Fibroblast of the aortic adventitia (primary cell): ENCODE results near the gene SETX. TPM values are rescaled to one million over a fixed set of nuclear protein-coding genes. Genes with fewer than 3 reads are reported as not detected.

Experiments used
- DNase-seq: peaks from one replicate; pipeline ENCODE4 v3.0.0-alpha.2; 2010; ENCODE audit warnings: low read depth
- H3K4me3 ChIP-seq: 2 replicates; pipeline ENCODE4 v1.5.1; 2011; ENCODE audit warnings: low read depth, mild to moderate bottlenecking, control low read depth, low read length, moderate library complexity
- total RNA-seq: library from RNA; depleted of rRNA; stranded (reverse); fragments of >200 nt; gene quantifications from 2 replicates; pipeline ENCODE4 v1.2.3, GENCODE V29; 2012; ENCODE audit warnings: low replicate concordance
- TF ChIP-seq, protein P1 (sequence below): IDR thresholded peaks from 2 replicates; pipeline ENCODE4 v1.5.1; 2011; ENCODE audit warnings: mild to moderate bottlenecking, low read length, control low read depth, inconsistent platforms; ENCODE audit not compliant: insufficient read depth

SETX gene
- total RNA-seq, 1 donor, result 85.0 TPM

DNA sequence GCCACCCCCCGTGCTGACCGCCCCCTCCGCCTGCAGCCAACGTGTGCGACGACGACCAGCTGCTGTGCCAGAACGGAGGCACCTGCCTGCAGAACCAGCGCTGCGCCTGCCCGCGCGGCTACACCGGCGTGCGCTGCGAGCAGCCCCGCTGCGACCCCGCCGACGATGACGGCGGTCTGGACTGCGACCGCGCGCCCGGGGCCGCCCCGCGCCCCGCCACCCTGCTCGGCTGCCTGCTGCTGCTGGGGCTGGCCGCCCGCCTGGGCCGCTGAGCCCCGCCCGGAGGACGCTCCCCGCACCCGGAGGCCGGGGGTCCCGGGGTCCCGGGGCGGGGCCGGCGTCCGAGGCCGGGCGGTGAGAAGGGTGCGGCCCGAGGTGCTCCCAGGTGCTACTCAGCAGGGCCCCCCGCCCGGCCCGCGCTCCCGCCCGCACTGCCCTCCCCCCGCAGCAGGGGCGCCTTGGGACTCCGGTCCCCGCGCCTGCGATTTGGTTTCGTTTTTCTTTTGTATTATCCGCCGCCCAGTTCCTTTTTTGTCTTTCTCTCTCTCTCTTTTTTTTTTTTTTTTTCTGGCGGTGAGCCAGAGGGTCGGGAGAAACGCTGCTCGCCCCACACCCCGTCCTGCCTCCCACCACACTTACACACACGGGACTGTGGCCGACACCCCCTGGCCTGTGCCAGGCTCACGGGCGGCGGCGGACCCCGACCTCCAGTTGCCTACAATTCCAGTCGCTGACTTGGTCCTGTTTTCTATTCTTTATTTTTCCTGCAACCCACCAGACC is 112.8 kb downstream of the SETX start:
- peak; percentile 32 for DNase-seq
- TF ChIP-seq, protein P1, sequence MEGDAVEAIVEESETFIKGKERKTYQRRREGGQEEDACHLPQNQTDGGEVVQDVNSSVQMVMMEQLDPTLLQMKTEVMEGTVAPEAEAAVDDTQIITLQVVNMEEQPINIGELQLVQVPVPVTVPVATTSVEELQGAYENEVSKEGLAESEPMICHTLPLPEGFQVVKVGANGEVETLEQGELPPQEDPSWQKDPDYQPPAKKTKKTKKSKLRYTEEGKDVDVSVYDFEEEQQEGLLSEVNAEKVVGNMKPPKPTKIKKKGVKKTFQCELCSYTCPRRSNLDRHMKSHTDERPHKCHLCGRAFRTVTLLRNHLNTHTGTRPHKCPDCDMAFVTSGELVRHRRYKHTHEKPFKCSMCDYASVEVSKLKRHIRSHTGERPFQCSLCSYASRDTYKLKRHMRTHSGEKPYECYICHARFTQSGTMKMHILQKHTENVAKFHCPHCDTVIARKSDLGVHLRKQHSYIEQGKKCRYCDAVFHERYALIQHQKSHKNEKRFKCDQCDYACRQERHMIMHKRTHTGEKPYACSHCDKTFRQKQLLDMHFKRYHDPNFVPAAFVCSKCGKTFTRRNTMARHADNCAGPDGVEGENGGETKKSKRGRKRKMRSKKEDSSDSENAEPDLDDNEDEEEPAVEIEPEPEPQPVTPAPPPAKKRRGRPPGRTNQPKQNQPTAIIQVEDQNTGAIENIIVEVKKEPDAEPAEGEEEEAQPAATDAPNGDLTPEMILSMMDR, result no peak
- peak overlapping the region; percentile 66 for H3K4me3 ChIP-seq

DNA sequence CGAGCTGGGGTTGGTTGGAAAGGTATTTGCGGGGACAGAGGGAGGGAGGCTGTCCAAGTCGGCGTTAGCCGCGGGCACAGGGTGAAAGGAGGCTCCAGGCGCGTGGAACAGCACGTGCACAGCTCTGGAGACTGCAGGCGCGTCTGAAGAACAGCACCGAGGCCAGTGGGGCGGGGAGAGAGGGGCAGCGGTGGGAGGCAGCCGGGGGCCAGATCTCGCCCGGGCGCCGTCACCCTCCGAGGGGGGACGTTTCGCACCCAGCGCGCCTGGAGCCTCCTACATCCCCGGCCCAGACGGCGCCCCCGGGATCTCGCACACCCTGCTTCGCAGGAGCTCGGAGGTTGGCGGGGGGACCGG is 113.3 kb downstream of the SETX start:
- TF ChIP-seq, protein P1, result no peak
- DNase-seq, result no peak
- H3K4me3 ChIP-seq, result peak overlapping the region; percentile 66

DNA sequence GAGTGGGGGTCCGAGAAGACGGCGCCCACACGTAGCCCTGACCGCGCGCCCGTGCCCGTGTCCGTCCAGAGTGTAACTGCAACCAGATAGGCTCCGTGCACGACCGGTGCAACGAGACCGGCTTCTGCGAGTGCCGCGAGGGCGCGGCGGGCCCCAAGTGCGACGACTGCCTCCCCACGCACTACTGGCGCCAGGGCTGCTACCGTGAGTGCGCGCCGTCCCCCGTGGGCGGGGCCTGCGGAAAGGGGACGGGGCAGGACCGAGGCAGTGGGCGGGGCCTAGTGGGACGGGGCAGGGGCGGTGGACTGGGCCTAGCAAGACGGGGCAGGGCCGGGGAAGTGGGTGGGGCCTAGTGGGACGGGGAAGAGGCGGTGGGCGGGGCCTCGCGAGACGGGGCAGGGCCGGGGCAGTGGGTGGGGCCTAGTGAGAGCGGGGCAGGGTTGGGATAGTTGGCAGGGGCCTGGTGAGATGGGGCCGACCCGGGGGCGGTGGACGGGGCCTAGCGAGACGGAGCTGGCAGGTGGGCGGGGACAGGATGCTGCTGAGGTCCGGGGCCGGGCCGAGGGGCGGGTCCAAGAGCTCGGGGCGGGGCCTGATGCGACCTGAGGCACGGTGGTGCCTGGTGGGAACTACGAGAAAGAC is 113.8 kb downstream of the SETX start:
- DNase-seq, result peak; percentile 81
- TF ChIP-seq, protein P1, result no peak
- H3K4me3 ChIP-seq, result peak overlapping the region; percentile 66

DNA sequence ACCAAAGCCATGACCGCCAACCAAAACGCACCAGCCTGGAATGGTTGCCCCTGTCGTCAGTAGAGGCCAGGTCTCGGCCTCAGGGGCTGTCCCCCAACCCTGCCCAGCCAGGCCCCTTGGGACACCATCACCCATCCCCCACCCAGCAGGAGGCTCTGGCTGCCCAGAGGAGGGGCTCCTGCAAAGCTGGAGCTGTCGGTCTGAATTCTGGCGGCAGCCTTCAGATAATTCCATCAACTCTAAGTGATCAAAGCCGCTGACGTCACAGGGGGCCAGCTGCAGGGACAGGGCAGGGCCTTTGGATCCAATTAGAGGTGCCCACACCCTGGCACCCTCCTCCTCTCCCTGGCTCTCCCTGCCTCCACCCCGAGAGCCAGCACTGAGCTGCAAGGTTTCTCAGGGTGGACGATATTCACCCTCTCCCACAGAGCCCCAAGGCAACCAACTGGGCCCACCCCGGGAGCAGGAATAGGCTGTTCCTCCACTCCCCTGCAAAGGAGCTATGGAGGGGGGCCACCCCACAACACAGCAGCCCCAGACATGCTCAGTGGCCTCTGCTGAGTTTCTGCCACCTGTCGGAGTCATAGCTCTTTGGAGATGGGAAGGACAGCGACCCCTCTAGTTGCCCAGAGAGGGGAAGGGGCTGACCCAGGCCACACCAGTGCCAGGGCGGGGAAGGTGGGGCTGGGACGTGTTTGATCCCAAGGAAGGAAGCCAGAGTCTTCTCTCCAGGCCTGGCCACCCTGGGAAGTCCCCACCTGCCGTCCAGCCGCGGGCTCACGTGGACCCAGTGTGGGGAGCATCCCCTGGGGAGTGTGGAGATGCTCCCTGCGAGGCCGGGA is 114.6 kb downstream of the SETX start:
- TF ChIP-seq, protein P1, result no peak
- H3K4me3 ChIP-seq, result no peak overlapping the region
- DNase-seq, result no peak

DNA sequence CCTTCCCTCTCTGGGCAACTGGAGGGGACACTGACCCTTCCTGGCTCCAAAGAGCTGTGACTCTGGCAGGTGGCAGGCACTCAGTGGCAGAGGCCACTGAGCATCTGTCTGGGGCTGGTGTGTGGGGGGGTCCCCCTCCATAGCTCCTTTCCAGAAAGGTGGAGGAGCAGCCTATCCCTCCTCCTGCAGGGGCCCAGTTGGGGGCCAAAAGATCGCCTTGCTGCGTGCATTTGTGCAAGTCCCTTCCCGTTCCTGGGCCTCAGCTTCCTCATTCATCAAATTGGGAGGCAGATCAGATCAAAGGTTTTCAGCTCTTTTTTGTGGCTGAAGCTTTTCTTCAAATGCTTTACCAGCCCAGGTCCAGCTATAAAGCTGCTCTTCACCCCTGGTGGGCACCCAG is 115.3 kb downstream of the SETX start:
- H3K4me3 ChIP-seq, result no peak overlapping the region
- no peak for DNase-seq
- TF ChIP-seq, protein P1, result no peak

DNA sequence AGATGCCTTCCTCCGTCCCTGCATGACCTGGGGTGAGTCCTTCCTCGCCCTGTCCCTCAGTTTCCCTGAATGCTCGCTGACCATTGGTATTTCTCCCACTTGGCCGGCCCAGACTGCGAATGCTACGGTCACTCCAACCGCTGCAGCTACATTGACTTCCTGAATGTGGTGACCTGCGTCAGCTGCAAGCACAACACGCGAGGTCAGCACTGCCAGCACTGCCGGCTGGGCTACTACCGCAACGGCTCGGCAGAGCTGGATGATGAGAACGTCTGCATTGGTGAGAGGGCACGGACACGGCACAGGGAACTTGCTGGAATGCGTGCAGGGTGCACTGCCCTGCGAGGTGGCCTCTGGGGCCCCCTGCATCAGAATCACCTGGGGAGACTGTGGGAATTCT is 115.8 kb downstream of the SETX start:
- TF ChIP-seq, protein P1, result no peak

More for the DNA sequence above, 115.8 kb downstream of the SETX start:
- no peak overlapping the region for H3K4me3 ChIP-seq
- DNase-seq, result no peak
